Endothelial cell of umbilical vein (primary cell): ENCODE results near the gene OPCML. TPM values are rescaled to one million over a fixed set of nuclear protein-coding genes. Genes with fewer than 3 reads are reported as not detected.

ENCODE experiments used
- BruUV-seq: library from RNA; stranded (reverse); fragments of 400-500 nt; replicated peaks from 2 replicates; lab custom pipeline; 2021; lab: Mats Ljungman, UMichigan
- CTCF ChIA-PET: fragments of 300-600, 350-600 bp; sonication (Branson Sonifier 250); formaldehyde crosslinking; loops from one replicate; lab custom pipeline; 2021; ENCODE audit warnings: antibody characterized with exemption, inconsistent platforms; lab: Charles Lee
- POLR2A ChIA-PET: fragments of 300-600, 350-600 bp; sonication (Branson Sonifier 250); formaldehyde crosslinking; loops from one replicate; lab custom pipeline; 2021; ENCODE audit warnings: antibody characterized with exemption, inconsistent platforms; lab: Charles Lee
- DNase-seq: peaks from one replicate; pipeline ENCODE4 v3.0.0-alpha.2; 2011; ENCODE audit warnings: low read depth, low spot score
- FAIRE-seq: peaks from 2 replicates; lab custom pipeline; 2011; peaks lifted over from hg19 to GRCh38; lab: Jason Lieb, UNC
- H2AFZ ChIP-seq: 2 replicates; pipeline ENCODE4 v1.6.0; 2012; ENCODE audit warnings: low read depth, low read length, control low read depth, inconsistent platforms
- H3K27ac ChIP-seq: 2 replicates; pipeline ENCODE4 v1.5.1; 2011; ENCODE audit warnings: low read depth, mild to moderate bottlenecking, control low read depth, low read length, moderate library complexity; ENCODE audit not compliant: insufficient read depth
- H3K27me3 ChIP-seq, 2 experiments: 2 replicates each; pipeline versions ENCODE4 v1.6.0 to v1.6.1; 2011; ENCODE audit warnings: low read length in 2 of 2, mixed read lengths in 1 of 2; ENCODE audit not compliant: control insufficient read depth in 2 of 2, insufficient read depth in 2 of 2
- H3K36me3 ChIP-seq, 2 experiments: 2 replicates in 1 of 2; 3 replicates in 1 of 2; pipeline ENCODE4 v1.5.1; 2011; ENCODE audit warnings: low read length in 2 of 2, mild to moderate bottlenecking in 1 of 2, moderate library complexity in 1 of 2; ENCODE audit not compliant: control insufficient read depth in 2 of 2, insufficient read depth in 2 of 2; ENCODE audit errors: extremely low read depth in 1 of 2
- H3K4me1 ChIP-seq: 3 replicates; pipeline ENCODE4 v1.5.1; 2011; ENCODE audit warnings: mild to moderate bottlenecking, low read length; ENCODE audit not compliant: control insufficient read depth, insufficient read depth; ENCODE audit errors: extremely low read depth
- H3K4me2 ChIP-seq: 2 replicates; pipeline ENCODE4 v1.6.1; 2011; ENCODE audit warnings: low read length, control low read depth, mixed read lengths; ENCODE audit not compliant: insufficient read depth
- H3K4me3 ChIP-seq, 3 experiments: fragments of 200-600 bp in 1 of 3; sonication (generic), shearing (Covaris generic) in 1 of 3; replicated peaks in 1 of 3; 2 replicates each; pipeline ENCODE4 v1.5.1; 2011 to 2016; ENCODE audit warnings: control low read depth in 3 of 3, low read length in 3 of 3, mild to moderate bottlenecking in 2 of 3, inconsistent platforms in 1 of 3, low read depth in 1 of 3, moderate library complexity in 1 of 3; ENCODE audit not compliant: insufficient read depth in 1 of 3
- H3K79me2 ChIP-seq: 2 replicates; pipeline ENCODE4 v1.6.0; 2012; ENCODE audit warnings: low read length, inconsistent platforms; ENCODE audit not compliant: control insufficient read depth, insufficient read depth
- H3K9ac ChIP-seq: replicated peaks from 2 replicates; pipeline ENCODE3; 2011; ENCODE audit warnings: low read length, control low read depth; ENCODE audit not compliant: insufficient read depth; ENCODE audit errors: extremely low read depth
- H3K9me1 ChIP-seq: replicated peaks from 3 replicates; pipeline ENCODE4 v1.6.0; 2011; ENCODE audit warnings: mild to moderate bottlenecking, low read length; ENCODE audit not compliant: control insufficient read depth, insufficient read depth; ENCODE audit errors: extremely low read depth
- H3K9me3 ChIP-seq: replicated peaks from 2 replicates; pipeline ENCODE4 v1.5.1; 2012; ENCODE audit warnings: low read length, inconsistent platforms; ENCODE audit not compliant: control insufficient read depth, insufficient read depth
- H4K20me1 ChIP-seq: replicated peaks from 2 replicates; pipeline ENCODE3; 2011; ENCODE audit warnings: mild to moderate bottlenecking, low read length; ENCODE audit not compliant: control insufficient read depth, insufficient read depth; ENCODE audit errors: extremely low read depth
- EZH2 ChIP-seq: IDR thresholded peaks from 2 replicates; pipeline ENCODE4 v1.6.1; 2012; ENCODE audit warnings: borderline replicate concordance, low read depth, mild to moderate bottlenecking, moderate library complexity, low read length, inconsistent platforms; ENCODE audit not compliant: severe bottlenecking
- FOS ChIP-seq: IDR thresholded peaks from 2 replicates; pipeline ENCODE4 v1.6.1; 2011; ENCODE audit warnings: mild to moderate bottlenecking, low read length, moderate library complexity, borderline replicate concordance; ENCODE audit not compliant: insufficient read depth
- MAX ChIP-seq: IDR thresholded peaks from 2 replicates; pipeline ENCODE4 v1.6.1; 2011; ENCODE audit not compliant: insufficient read depth, insufficient read length
- MYC ChIP-seq: IDR thresholded peaks from one replicate; pipeline ENCODE4 v1.6.1; 2011; ENCODE audit warnings: mild to moderate bottlenecking, low read depth, low read length
- POLR2AphosphoS5 ChIP-seq: IDR thresholded peaks from 2 replicates; pipeline ENCODE4 v1.6.1; 2012; ENCODE audit warnings: low read depth, mild to moderate bottlenecking, control low read depth, low read length, moderate library complexity; ENCODE audit not compliant: insufficient read depth
- dilution Hi-C: fragments of 300-500 bp; cut with MboI; formaldehyde crosslinking; loops from one replicate; pipeline ENCODE4 v1.15.0; 2019; ENCODE audit warnings: low sequenced_read_pairs; ENCODE audit not compliant: extremely low pct_ligation_motif_present
- intact Hi-C: fragments of 100-400 bp; cut with micrococcal nuclease; formaldehyde crosslinking; loops from one replicate; pipeline ENCODE4 v1.10.0; 2022
- polyA plus RNA-seq, 4 experiments: library from polyadenylated mRNA; depleted of rRNA in 3 of 4; stranded (reverse) in 3 of 4; unstranded in 1 of 4; fragments of >200 nt; gene quantifications; 2 replicates each; pipeline versions ENCODE4 v1.2.1 to v1.2.3, GENCODE V29; 2011 to 2012; ENCODE audit warnings: missing spikeins in 1 of 4
- total RNA-seq: library from RNA; stranded (reverse); gene quantifications from 2 replicates; pipeline ENCODE4 v1.2.3, GENCODE V29; 2021

Gene OPCML
- total and polyA plus RNA-seq, 2 donors (not counting 3 experiments of a cell fraction or from before 2014, with no cell fraction given), result not detected

GRCh38 chr11:132538642-132539041 is 993.7 kb downstream of the OPCML start:
- Histone ChIP-seq H3K9me1 (no peaks in the 10 kb centered on the region), H4K20me1 (no peaks in the 10 kb centered on the region), H3K27me3 (no peaks in the 10 kb centered on the region), H3K27ac (no peak overlapping the region), H3K36me3 (no peaks in the 10 kb centered on the region), H3K4me3 (no peak overlapping the region), H3K4me2 (no peak overlapping the region), H3K9ac (no peak overlapping the region), H2AFZ (no peak overlapping the region), H3K9me3 (peaks cover 3% of the 10 kb centered on the region), H3K79me2 (no peaks in the 10 kb centered on the region), H3K4me1 (no peaks in the 10 kb centered on the region)
- no peak for FAIRE-seq
- DNase-seq, result no peak
- TF ChIP-seq FOS (no peak), MYC (no peak), EZH2 (no peak), MAX (no peak)
- BruUV-seq, result no TSS peak
- CTCF ChIA-PET, result no interaction called here
- intact Hi-C loops (no loop called here), dilution Hi-C loops (no loop called here)
- POLR2A ChIA-PET, result no interaction called here

- DNase-seq, result no peak
- dilution Hi-C loops, result no loop called here
- no peak overlapping the region for H3K9ac ChIP-seq
- H3K4me1 ChIP-seq, result no peaks in the 10 kb centered on the region
- H2AFZ ChIP-seq, result no peak overlapping the region
- peaks cover 3% of the 10 kb centered on the region for H3K9me3 ChIP-seq
- no peak for FAIRE-seq
- H3K4me2 ChIP-seq, result no peak overlapping the region
- no peaks in the 10 kb centered on the region for H3K79me2 ChIP-seq
- H3K27me3 ChIP-seq, result no peaks in the 10 kb centered on the region
- TF ChIP-seq EZH2 (no peak), POLR2AphosphoS5 (no peak), MAX (no peak)
- no peak overlapping the region for H3K4me3 ChIP-seq
- H3K27ac ChIP-seq, result no peak overlapping the region
- H3K9me1 ChIP-seq, result no peaks in the 10 kb centered on the region
- CTCF ChIA-PET, result no interaction called here
- POLR2A ChIA-PET, result no interaction called here
- no peaks in the 10 kb centered on the region for H4K20me1 ChIP-seq
- no peaks in the 10 kb centered on the region for H3K36me3 ChIP-seq
- intact Hi-C loops, result no loop called here
- BruUV-seq, result no TSS peak
Measured at GRCh38 chr11:132535830-132536229, 996.5 kb downstream of the OPCML start.
